K562 (cell line): ENCODE data around the gene TAX1BP1.

Experiments
- ATF6 ChIP-seq: sonication (generic); formaldehyde crosslinking; IDR thresholded peaks from 2 replicates; pipeline ENCODE4 v1.4.0; 2020; ENCODE audit warnings: mild to moderate bottlenecking, missing genetic modification reagents
- EP300 ChIP-seq: IDR thresholded peaks from 2 replicates; pipeline ENCODE4 v1.6.1; 2012; ENCODE audit warnings: low read length, improper control_type of control experiment
- ETV6 ChIP-seq, 3 experiments: fragments of 150-350 bp in 1 of 3; sonication (generic) in 1 of 3; formaldehyde crosslinking in 1 of 3; IDR thresholded peaks; 2 replicates each; pipeline versions ENCODE4 v1.6.1 to v1.8.0; 2014 to 2022; ENCODE audit warnings: borderline replicate concordance in 2 of 3, low read depth in 2 of 3, antibody characterized with exemption in 1 of 3, low read length in 1 of 3, mild to moderate bottlenecking in 1 of 3, missing genetic modification reagents in 1 of 3
- HMG20B ChIP-seq: fragments of 250-450 bp; sonication (Bioruptor Pico); IDR thresholded peaks from 2 replicates; pipeline ENCODE4 v1.5.0; 2021; ENCODE audit warnings: mild to moderate bottlenecking
- JUNB ChIP-seq: fragments of 450-650 bp; formaldehyde crosslinking; conservative IDR thresholded peaks from 2 replicates; pipeline ENCODE4 v1.4.0; 2020; ENCODE audit warnings: mild to moderate bottlenecking
- MAZ ChIP-seq, 2 experiments: fragments of 450-650 bp in 1 of 2; sonication (generic) in 1 of 2; formaldehyde crosslinking; IDR thresholded peaks in 1 of 2; conservative IDR thresholded peaks in 1 of 2; 2 replicates each; pipeline versions ENCODE4 v1.4.0 to v1.5.0; 2020; ENCODE audit warnings: mild to moderate bottlenecking in 1 of 2, missing genetic modification reagents in 1 of 2
- NR2F6 ChIP-seq: fragments of 450-650 bp; formaldehyde crosslinking; IDR thresholded peaks from 2 replicates; pipeline ENCODE4 v1.4.0; 2020; ENCODE audit warnings: mild to moderate bottlenecking
- PHB2 ChIP-seq: fragments of 450-650 bp; IDR thresholded peaks from 2 replicates; pipeline ENCODE4 v1.6.1; 2017; ENCODE audit warnings: low read depth
- RERE ChIP-seq: sonication (generic); formaldehyde crosslinking; IDR thresholded peaks from 2 replicates; pipeline ENCODE4 v1.8.0; 2023; ENCODE audit warnings: missing genetic modification reagents, mild to moderate bottlenecking, borderline replicate concordance
- SMARCC2 ChIP-seq: fragments of 450-650 bp; IDR thresholded peaks from 2 replicates; pipeline ENCODE4 v1.6.1; 2017; ENCODE audit warnings: antibody characterized with exemption, moderate library complexity, mild to moderate bottlenecking, low read depth
- SRSF7 ChIP-seq: fragments of 200-400 bp; formaldehyde crosslinking; optimal IDR thresholded peaks from 2 replicates; pipeline ENCODE3; 2017; ENCODE audit warnings: mild to moderate bottlenecking, low read depth, low read length
- ZBTB11 ChIP-seq, 3 experiments: fragments of 200-800 bp in 1 of 3; fragments of 250-450 bp in 1 of 3; fragments of 450-650 bp in 1 of 3; sonication (Bioruptor Pico) in 1 of 3; sonication (Bioruptor generic) in 1 of 3; formaldehyde crosslinking in 1 of 3; IDR thresholded peaks; 2 replicates each; pipeline versions ENCODE4 v1.6.1 to v1.8.0; 2016 to 2022; ENCODE audit warnings: mild to moderate bottlenecking in 2 of 3, missing genetic modification characterization in 2 of 3, missing compliant biosample characterization in 1 of 3, moderate library complexity in 1 of 3
- ZFP30 ChIP-seq: fragments of 250-450 bp; sonication (Bioruptor Pico); IDR thresholded peaks from 2 replicates; pipeline ENCODE4 v1.8.0; 2022; ENCODE audit warnings: moderate library complexity, mild to moderate bottlenecking, inconsistent platforms, borderline replicate concordance
- ZNF699 ChIP-seq: fragments of 250-450 bp; sonication (Bioruptor Pico); IDR thresholded peaks from 2 replicates; pipeline ENCODE4 v1.8.0; 2021; ENCODE audit warnings: mild to moderate bottlenecking, moderate library complexity; ENCODE audit not compliant: insufficient replicate concordance

- TF ChIP-seq PHB2 = no peak
- TF ChIP-seq ZFP30 (CRISPR knock-in tag) = no peak
- TF ChIP-seq ETV6 (IDR thresholded peaks at IDR 0.05; ENCODE audit: borderline replicate concordance in 1 of 2, low read depth in 2 of 2, low read length in 1 of 2) = no peak
- no peak for TF ChIP-seq ETV6 (CRISPR knock-in tag; IDR thresholded peaks at IDR 0.05; ENCODE audit: borderline replicate concordance)
- TF ChIP-seq SMARCC2 = no peak
- TF ChIP-seq EP300 = no peak
- no peak for TF ChIP-seq JUNB (CRISPR knock-in tag)
- TF ChIP-seq ZBTB11 (CRISPR knock-in tag; IDR thresholded peaks at IDR 0.05) = no peak
- TF ChIP-seq ZNF699 (CRISPR knock-in tag) = no peak
- no peak for TF ChIP-seq HMG20B
- no peak for TF ChIP-seq MAZ (CRISPR knock-in tag; conservative IDR thresholded peaks at IDR 0.05 in 1 of 2, IDR thresholded peaks at IDR 0.05 in 1 of 2)
- no peak for TF ChIP-seq SRSF7
- TF ChIP-seq RERE (CRISPR knock-in tag) = no peak
- no peak for TF ChIP-seq NR2F6 (CRISPR knock-in tag)
- no peak for TF ChIP-seq ATF6 (CRISPR knock-in tag)
Measured at GRCh38 chr7:27746978-27747377, 7.0 kb downstream of the TAX1BP1 start.
